ENCODE data around the gene ZNF138.

DNA sequence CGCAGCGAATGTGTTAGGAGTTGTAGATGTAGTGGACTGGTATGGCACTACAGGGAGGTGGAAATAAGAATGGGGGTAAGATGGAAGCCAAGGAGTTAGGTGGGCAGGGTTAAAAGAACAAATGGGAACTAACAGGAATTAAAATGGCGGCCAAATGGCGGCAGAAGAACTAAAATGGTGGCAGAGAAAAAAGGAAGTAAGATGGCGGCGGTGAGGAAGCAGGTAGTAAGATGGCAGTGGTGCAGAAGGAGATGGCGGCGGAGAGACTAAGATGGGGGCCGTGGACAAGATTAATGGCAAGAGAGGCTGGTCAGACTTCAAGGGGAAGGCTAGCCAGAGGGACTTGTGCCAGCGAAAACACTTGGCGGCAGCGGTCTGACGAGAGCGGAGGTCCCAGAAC is 44.5 kb downstream of the ZNF138 start:
- TF ChIP-seq POLR2AphosphoS5 (IDR thresholded peaks at IDR 0.05; ENCODE audit: borderline replicate concordance, low read depth, low read length) (no peak), EZH2 (IDR thresholded peaks at IDR 0.05) (no peak), FOXP2 (optimal IDR thresholded peaks at IDR 0.05; ENCODE audit: control extremely low read depth, extremely low read length, insufficient read depth) (no peak)
